NCI-H1092 (cell line): Measurements from ENCODE around the gene TGM2.

Experiments used
- DNase-seq: peaks from one replicate; lab custom pipeline; 2025; lab: John Stamatoyannopoulos, UW

The TGM2 gene

GRCh38 chr20:38091441-38092216 lies 73.4 kb downstream of the TGM2 start:
- DNase-seq = no peak

- DNase-seq = no peak
Observed at GRCh38 chr20:38090061-38090460, 75.0 kb downstream of the TGM2 start.

GRCh38 chr20:38089500-38089899 lies 75.6 kb downstream of the TGM2 start:
- no peak for DNase-seq

DNA sequence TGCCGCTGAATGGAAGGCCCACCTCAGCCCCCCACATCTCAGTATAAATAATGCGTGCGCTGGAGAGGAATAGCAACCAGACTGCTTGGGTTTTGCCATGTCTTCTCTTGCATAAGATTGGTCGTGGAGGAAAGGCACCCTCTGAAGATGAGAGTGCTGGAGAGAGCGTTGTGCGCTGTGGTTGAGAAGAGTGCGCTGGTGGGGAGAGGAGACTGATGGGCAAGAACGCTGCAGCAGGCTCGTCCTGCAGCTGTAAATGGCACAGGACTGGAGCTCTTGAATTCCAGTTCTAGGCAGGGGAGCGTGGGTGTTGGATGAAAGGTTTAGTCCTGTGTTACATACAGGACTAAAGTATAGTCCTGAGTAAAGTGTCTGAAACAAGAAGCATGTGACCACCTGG lies 80.0 kb downstream of the TGM2 start:
- no peak for DNase-seq

DNA sequence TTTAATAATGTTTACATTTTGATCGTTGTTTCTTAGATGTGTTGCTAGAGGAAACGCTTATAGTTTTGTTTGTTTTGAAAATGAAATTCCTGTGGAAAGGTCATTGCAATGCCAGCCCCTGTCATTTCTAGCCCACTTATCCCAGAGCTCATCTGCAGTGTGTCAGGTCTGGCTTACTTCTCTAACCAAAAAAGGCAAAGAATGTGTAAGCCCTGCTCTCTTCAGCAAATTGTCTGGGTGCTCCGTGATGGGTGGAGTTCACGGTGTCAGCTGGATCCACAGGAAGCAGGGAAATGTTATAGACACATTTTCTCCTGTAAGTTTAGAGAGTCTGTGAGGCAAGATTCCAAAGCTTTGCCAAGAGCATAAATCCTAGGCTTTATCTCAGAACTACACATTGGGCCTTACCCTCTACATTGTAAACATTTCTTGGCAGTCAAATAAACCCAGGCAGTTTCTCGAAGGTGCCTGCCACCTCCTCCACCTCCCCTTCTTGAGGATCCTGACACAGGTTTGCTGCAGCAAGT lies 80.6 kb downstream of the TGM2 start:
- no peak for DNase-seq

DNA sequence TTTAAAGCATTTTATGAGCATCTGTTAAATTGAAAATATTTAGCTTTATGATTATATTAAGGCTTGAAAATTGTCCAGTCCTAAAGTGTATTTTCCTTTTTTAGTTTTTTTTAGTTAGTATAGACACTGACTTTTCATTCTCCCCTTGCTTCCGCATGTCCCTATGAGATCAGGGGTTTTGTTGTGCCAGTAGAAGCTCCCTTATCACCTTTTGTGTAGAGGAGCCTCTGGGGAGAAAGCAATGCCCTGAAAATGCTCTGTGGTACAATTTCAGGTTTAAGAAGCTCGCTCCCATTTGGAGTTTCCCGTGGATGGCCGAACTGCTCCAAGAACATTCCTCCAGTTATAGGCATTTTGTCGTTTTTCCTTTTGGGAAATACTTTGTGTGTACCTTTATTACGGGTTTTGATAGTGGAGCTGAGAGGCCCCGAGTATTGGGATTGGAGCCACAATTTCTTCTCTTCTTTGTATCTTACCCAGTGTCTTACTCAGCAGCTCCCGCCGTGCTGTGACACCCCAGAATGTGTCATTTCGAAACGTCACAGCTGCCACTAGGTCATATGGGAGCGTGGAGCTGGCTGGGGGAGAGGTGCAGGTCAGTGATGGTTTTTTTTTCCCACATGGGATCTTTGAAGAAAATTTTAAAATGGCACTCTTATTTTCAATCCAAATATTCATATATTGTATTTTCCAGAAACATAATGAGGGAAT lies 81.6 kb downstream of the TGM2 start:
- DNase-seq = no peak

GRCh38 chr20:38082894-38083293 lies 82.2 kb downstream of the TGM2 start:
- DNase-seq = no peak

DNA sequence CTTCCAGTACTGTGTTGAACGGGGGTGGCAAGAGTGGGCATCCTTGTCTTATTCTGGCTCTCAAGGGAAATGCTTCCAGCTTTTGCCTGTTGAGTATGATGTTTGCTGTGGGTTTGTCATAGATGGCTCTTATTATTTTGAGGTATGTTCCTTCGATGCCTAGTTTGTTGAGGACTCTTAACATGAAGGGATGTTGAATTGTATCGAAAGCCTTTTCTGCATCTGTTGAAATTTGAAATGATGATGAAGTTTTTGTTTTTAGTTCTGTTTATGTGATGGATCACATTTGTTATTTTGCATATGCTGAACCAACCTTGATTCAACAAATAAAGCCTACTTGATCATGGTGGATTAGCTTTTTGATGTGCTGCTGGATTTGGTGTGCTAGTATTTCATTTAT lies 83.5 kb downstream of the TGM2 start:
- DNase-seq = no peak

GRCh38 chr20:38079353-38079752 lies 85.7 kb downstream of the TGM2 start:
- no peak for DNase-seq

GRCh38 chr20:38078084-38078483 lies 87.0 kb downstream of the TGM2 start:
- no peak for DNase-seq
